NCI-H1694 (cell line): ENCODE data around the gene FOXN1.
A peak's percentile ranks its signal among the peaks of the same experiment; 100 is the strongest.

Source experiments
- DNase-seq: peaks from one replicate; lab custom pipeline; 2025; lab: John Stamatoyannopoulos, UW

FOXN1 gene

GRCh38 chr17:28547096-28547622 is 41.0 kb downstream of the FOXN1 start:
- no peak for DNase-seq

DNA sequence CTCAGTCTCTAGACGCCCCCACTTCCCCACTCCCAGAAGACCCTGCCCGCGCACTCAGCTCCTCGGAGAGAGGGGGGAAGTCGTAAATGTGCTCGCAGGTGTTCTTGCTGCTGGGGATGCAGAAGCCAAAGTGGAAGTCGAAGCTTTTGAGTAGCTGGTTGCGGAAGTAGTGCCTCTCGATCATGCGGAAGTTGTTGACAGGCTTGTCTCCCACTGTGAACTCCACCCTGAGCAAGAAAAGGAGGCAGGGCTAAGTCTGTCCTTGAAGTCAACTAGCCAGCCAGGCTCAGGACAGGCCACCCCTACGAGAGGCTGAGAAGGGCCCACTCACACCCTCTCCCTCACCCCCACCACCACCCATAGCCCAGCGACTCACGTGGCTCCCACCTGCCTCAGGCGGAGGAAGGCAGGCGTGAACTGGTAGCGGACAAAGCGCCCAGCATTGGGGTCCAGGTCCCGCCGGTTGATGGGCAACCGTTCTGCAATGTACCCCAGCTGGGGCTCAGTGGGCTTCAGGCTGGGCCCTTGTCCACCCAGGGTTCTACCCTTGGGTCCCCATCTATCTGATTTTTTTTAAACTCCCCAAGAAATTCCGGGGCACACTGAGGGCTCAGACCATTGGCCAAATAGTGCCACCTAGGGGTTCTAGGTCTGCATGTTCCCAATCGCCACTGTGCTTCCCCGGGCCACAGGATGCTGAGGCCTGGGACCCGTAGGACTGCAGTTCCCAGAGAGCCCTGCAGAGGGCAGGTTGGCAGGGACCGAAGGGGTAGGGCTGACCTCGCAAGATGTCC is 41.7 kb downstream of the FOXN1 start:
- peak; percentile 49 for DNase-seq

- no peak for DNase-seq
These were observed 42.4 kb downstream of the FOXN1 start for GRCh38 chr17:28548417-28549130.

DNA sequence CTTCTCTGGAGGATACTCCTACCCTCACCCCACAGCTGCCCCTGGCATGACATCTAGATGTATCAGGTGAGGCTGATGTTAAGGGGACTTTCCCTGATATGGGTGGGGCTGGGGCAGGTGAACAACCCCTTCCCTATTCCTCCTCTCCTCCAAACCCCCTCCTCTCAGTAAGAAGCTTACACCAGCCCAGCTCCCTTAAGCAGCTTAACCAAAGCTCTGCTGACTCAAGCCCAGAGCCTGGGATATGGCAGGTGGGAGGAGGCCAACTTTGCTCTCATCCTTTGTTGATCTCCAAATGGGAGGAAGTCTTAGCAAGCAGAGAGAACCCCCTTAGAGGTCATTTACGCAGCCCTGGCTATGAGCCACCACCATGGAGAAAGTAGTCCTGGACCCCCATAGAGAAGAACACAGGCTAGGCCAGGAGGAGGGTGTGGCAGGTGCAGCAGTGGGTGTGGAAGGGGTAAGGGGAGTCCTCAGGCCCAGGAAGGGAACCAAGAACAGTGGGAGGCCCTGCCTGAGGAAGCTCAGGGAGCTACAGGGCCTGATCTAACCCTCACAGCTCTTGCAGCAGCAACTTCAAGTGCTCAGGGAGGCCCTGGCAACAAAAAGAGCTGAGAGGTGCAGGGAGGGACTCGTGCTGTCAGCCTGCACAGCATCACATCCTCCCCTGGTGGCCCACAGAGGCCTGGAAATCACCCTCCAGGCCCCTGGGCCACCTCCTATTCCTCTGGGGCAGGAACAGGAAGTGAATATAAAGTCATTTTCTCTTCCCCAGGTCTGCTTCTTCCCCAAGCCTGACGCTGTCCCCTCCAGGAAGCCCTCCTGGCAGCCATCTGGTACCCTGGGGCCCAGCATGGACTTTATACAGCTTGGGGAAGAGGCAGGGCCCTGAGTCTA is 43.3 kb downstream of the FOXN1 start:
- no peak for DNase-seq

- DNase-seq, result no peak
These were observed 44.7 kb downstream of the FOXN1 start for GRCh38 chr17:28550858-28551257.

- DNase-seq, result peak; percentile 12
These were observed 45.5 kb downstream of the FOXN1 start for GRCh38 chr17:28551421-28552175.

DNA sequence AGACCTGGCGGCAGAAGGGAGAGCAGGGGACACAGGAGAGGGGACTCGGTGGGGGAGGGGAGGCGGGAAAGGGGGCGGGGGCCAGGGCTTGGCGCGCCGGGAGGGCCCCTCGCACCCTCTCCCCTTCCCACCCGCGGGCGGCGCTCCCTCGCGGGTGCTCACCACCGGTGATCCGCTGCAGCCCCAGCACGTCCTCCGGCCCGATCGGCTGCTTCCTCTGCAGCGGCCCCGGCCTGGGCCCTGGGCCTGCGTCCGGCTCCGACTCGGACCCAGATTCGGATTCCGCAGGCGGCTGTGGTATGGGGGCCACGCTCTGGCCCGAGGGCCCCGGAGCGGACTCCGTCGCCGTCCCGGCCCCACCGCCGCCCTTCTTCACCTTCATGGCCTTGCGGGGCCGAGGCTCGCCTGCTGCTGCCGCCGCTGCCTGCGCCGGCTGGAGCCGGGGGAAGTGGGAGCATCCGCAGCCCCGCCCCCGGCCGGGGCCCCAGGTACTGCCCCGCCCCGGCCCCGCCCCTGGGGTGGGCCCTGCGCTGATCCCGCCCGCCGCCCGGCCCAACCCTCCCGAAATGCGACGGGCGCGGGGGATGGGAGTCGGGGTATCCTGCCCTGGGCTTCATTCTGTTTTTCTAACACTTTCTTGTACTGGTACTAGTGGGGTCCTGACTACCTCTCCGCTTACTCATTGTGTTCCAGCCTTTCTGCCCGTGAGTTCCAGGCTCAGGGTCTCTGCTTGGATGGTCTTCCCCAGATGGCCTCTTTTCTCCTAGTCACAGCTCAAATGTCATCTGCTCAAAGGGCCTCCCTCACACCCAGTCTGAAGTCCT is 46.2 kb downstream of the FOXN1 start, which contains the start of gene UNC119:
Gene UNC119, minus strand, starts transcription at position 449 of the 824 bp plus-strand sequence. Its CDS starts 67 bp downstream, at position 382.
- peak; percentile 67 for DNase-seq

DNA sequence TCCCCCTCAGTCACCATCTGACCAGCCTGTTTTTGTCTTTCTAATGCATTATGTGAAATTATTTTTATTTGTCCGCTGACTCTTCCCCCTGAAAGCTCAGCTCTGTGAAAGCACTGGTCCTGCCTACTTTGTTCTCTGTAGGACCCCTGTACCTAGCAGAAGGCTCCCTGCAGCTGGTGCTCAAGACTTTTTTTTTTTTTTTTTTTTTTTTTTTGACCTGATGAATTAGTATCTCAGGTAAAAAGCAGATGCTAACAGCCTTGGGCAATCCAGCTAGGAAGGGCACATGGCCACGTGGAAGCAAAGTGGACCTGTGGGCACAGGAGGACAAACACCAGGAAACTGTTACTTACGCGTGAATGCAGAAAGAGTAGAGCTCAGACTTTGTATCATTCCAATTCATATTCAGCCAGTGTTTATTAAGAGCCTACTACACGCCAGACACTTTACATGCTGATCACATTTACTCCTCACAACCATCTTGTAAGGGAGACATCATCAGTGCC is 46.9 kb downstream of the FOXN1 start:
- DNase-seq, result no peak

DNA sequence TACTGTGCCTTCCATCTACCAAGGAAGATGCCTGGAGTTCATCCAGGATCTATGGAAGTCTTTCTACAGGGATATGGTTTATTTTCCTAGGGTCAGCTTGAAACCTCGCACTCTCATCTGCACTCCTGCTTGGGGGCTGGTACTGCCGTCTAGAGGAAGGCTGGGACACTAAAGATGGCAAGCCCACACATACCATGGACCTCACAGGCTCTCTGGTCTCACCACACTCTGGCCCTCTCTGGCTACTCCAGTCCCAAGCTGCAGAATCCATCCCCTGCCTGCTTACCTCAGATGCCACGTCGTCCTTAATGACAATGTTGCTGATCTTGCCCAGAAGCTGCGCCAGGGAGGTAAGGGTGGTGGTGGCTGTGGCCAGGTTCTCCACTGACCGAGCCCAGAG is 48.4 kb downstream of the FOXN1 start:
- DNase-seq, result peak; percentile 8

DNA sequence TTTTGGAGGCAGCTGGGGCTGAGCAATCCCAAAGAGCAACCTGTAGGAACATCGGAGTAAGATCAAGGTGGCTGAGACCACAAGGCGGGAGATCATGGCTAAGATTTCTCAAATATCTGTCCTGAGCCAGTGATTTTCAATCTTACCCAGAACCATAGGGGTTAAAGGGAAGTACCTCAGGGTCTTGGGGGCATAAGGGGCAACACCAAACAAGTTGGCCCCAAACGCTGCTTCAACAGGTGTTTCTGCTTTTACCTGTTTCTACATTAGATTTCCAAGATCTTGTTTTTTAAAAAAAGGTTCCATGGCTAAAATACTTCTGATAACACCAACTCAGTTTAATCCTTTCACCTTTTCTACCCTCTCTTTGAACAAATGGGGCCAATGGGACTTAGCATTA is 48.9 kb downstream of the FOXN1 start:
- DNase-seq, result no peak

GRCh38 chr17:28563475-28563874 is 57.3 kb downstream of the FOXN1 start:
- no peak for DNase-seq

GRCh38 chr17:28567604-28568003 is 61.5 kb downstream of the FOXN1 start:
- DNase-seq, result no peak

DNA sequence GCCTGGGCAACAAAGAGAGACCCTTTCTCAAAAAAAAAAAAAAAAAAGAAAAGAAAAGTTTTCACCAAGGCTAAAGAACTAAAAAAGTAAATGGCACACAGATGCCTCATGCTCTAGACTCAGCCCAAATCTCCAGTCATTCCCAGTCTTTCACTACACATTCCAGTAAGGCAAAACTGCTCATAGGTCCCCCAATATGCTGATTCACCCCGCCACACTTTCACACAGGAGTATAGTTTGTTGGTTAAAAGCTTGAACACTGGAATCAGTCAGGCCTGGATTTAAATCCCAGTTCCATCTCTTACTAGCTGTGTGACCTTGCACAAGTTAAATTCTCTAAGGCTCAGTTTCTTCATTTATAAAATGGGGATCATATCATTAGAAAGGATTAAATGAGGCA is 63.3 kb downstream of the FOXN1 start:
- DNase-seq, result no peak

DNA sequence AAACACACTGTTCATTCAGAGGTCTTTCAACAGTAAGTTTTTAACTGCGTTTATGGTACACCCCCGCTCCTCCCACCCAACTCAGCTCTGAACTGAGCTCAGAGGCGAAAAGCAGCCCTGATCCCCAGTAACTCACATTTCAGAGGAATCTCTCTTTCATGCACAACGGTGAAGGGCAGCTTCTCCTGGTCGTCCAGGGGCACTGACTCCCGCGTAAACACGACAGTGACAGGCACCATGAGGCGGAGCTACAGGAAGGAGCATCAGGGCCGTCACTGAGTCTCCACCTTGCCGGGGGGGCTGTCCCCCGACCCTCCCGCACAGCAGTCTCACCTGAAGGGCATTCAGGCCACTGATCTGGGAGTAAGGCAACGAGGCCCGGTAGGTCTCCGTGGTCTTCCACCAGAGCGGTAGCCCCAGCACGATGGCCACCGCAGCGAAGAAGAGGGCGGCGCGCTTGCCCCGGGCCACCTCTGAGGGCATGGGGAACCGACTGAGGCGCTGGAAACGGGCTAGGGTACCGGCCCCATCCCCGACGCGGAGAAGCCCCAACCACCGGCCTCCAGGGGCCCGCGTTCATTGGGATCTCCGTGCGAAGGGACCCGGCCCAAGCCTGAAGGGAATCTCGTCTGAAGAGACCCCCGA is 64.7 kb downstream of the FOXN1 start:
- DNase-seq, result peak; percentile 10

DNA sequence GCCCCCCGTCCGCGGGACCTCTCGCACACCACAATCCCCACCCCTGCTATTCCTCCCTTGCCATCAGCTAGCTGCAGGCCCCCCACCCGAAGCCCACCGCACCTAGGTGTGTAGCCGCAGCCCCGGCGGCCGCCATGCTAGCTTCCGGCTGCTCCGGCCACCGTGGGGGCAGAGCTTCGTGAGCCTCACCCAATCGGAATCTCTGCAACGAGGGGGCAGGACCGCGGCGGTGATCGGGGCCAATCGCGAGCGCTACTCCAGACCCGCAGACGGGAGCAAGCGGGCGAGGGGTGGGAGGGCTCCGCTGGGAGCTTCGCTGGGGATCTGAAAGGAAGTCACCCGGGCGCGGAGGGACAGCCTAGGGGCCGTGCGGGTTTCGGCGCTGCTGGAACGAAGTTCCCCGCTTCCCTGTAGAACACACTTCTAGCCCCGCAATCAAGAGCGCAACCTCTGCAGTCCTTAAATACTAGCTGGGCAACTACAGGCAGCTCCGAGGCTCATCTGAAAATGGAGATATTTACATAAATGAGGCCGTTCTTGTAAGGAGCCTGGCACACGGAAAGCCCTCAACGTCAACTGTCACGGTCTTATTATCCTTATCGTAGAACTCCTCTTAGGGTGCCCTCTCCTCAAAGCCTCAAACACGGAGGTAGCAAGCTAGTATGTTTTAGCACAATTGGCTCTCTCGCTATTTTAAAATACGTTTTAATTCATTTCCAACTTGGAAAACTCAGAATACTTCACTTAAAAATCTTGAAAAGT is 65.4 kb downstream of the FOXN1 start, which contains the start of gene PIGS:
Gene PIGS, minus strand, starts transcription at position 164 of the 762 bp plus-strand sequence. Its CDS starts 28 bp downstream, at position 136.
- DNase-seq, result peak; percentile 82

- no peak for DNase-seq
These were observed 66.3 kb downstream of the FOXN1 start for GRCh38 chr17:28572259-28573039.

- no peak for DNase-seq
These were observed 66.9 kb downstream of the FOXN1 start for GRCh38 chr17:28573040-28573380.

GRCh38 chr17:28573521-28573920 is 67.4 kb downstream of the FOXN1 start:
- DNase-seq, result no peak
